ENCODE data around the gene AGAP1. TPM values are rescaled to one million over a fixed set of nuclear protein-coding genes. Genes with fewer than 3 reads are reported as not detected.

AGAP1 gene
- total RNA-seq, 6 experiments from 2014 or later, result 14.1 to 16.0 (median 15.1) TPM

GRCh38 chr2:236177967-236178889 is 684.4 kb downstream of the AGAP1 start:
- H3K27ac Mint-ChIP-seq, result no peak overlapping the region
- no peak for DNase-seq
- H3K9me3 Mint-ChIP-seq, result no peaks in the 10 kb centered on the region
- TF ChIP-seq, protein P1, sequence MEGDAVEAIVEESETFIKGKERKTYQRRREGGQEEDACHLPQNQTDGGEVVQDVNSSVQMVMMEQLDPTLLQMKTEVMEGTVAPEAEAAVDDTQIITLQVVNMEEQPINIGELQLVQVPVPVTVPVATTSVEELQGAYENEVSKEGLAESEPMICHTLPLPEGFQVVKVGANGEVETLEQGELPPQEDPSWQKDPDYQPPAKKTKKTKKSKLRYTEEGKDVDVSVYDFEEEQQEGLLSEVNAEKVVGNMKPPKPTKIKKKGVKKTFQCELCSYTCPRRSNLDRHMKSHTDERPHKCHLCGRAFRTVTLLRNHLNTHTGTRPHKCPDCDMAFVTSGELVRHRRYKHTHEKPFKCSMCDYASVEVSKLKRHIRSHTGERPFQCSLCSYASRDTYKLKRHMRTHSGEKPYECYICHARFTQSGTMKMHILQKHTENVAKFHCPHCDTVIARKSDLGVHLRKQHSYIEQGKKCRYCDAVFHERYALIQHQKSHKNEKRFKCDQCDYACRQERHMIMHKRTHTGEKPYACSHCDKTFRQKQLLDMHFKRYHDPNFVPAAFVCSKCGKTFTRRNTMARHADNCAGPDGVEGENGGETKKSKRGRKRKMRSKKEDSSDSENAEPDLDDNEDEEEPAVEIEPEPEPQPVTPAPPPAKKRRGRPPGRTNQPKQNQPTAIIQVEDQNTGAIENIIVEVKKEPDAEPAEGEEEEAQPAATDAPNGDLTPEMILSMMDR (IDR thresholded peaks at IDR 0.05), result peak; percentile 87
- H3K36me3 Mint-ChIP-seq (ENCODE audit: low read depth), result no peaks in the 10 kb centered on the region
- peaks cover 17% of the 10 kb centered on the region for H3K27me3 Mint-ChIP-seq (ENCODE audit: insufficient read depth)
- H3K4me3 Mint-ChIP-seq, result peak overlapping the region; percentile 79
- H3K4me1 Mint-ChIP-seq (ENCODE audit: low read depth), result peaks cover 55% of the 10 kb centered on the region

DNA sequence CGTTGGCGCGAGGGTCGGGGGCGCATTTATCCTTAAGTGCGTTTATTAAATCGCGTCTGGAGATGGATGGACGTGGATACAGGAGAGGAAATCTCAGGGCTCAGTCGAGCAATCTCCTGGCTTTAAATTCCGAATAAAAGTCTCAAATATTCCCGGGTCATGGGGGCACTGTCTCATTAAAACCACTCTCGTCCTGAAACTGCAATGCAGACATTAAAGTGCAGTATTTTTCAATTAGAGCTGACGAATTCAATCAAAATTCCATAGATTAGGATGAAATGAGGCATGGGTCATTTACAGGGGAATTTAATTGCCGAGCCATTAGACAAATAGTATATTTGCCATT is 685.0 kb downstream of the AGAP1 start:
- Mint-ChIP-seq H3K4me1 (ENCODE audit: low read depth) (peaks cover 53% of the 10 kb centered on the region), H3K36me3 (ENCODE audit: low read depth) (no peaks in the 10 kb centered on the region), H3K27me3 (ENCODE audit: insufficient read depth) (peaks cover 18% of the 10 kb centered on the region), H3K27ac (no peak overlapping the region), H3K4me3 (peak overlapping the region; percentile 79), H3K9me3 (no peaks in the 10 kb centered on the region)
- TF ChIP-seq, protein P1 (IDR thresholded peaks at IDR 0.05), result no peak
- DNase-seq, result no peak

GRCh38 chr2:236179236-236180075 is 685.6 kb downstream of the AGAP1 start:
- Mint-ChIP-seq H3K27ac (peak overlapping the region; percentile 57; the same call in 1 of the 2 replicates), H3K27me3 (ENCODE audit: insufficient read depth) (peaks cover 16% of the 10 kb centered on the region), H3K9me3 (no peaks in the 10 kb centered on the region), H3K4me3 (peak overlapping the region; percentile 86), H3K4me1 (ENCODE audit: low read depth) (peaks cover 47% of the 10 kb centered on the region), H3K36me3 (ENCODE audit: low read depth) (no peaks in the 10 kb centered on the region)
- no peak for DNase-seq
- TF ChIP-seq, protein P1 (IDR thresholded peaks at IDR 0.05), result no peak

DNA sequence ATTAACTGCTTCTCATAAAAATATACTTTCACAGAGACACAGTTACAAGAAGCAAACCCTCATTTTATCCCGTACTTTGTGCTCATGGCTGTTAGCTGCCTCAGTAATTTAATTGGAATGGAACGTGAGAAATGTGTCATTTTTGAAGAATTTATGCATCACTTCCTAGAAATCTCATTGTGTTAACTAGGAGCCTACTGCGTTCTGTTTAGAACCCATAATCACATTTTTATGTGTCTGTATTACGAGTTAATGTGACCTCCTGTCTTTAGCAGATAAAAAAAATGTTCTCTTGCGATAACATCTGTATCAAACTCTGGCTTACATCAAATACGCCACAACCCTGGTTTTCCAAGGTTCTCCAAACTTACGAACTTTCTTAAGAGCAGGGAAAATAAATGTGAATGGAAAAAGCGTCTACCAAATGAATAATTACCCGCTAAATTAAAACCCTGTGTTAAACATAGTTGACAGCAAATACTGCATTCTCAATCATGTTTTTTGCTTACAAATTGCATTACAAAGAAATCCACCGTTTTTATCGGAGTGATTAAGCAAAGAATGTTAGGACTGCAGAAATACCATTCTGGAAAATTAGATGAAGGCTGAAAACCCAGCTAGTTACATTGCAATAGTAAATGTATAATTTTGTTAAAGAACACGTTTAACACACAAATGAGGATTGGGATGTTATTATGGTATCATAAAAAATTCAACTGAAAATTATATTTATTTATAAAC is 686.4 kb downstream of the AGAP1 start:
- TF ChIP-seq, protein P1 (IDR thresholded peaks at IDR 0.05), result no peak
- peak overlapping the region; percentile 86 for H3K4me3 Mint-ChIP-seq
- H3K27ac Mint-ChIP-seq, result peak overlapping the region; percentile 57
- H3K9me3 Mint-ChIP-seq, result no peaks in the 10 kb centered on the region; the same call in 1 of the 2 replicates
- H3K36me3 Mint-ChIP-seq (ENCODE audit: low read depth), result no peaks in the 10 kb centered on the region
- peak; percentile 26 for DNase-seq
- peaks cover 39% of the 10 kb centered on the region for H3K4me1 Mint-ChIP-seq (ENCODE audit: low read depth)
- peaks cover 18% of the 10 kb centered on the region for H3K27me3 Mint-ChIP-seq (ENCODE audit: insufficient read depth)

- Mint-ChIP-seq H3K9me3 (no peaks in the 10 kb centered on the region; the same call in 1 of the 2 replicates), H3K4me3 (no peak overlapping the region), H3K27me3 (ENCODE audit: insufficient read depth) (peaks cover 18% of the 10 kb centered on the region), H3K4me1 (ENCODE audit: low read depth) (peaks cover 32% of the 10 kb centered on the region), H3K27ac (no peak overlapping the region), H3K36me3 (ENCODE audit: low read depth) (no peaks in the 10 kb centered on the region)
- TF ChIP-seq, protein P1 (IDR thresholded peaks at IDR 0.05), result peak; percentile 91
- peak; percentile 45 for DNase-seq
Measured at GRCh38 chr2:236180831-236181453, 687.1 kb downstream of the AGAP1 start.

Measured in HFFc6 (cell line).